Body of pancreas (tissue), 4 donors: ENCODE results near the gene SYNE3.

Experiments used
- CTCF ChIP-seq, 7 experiments: fragments of 450-650 bp in 4 of 7; fragments of 200-600 bp in 3 of 7; sonication (generic) in 3 of 7; IDR thresholded peaks; one replicate each; pipeline ENCODE4 v1.5.1; 2016 to 2019; ENCODE audit warnings: antibody characterized with exemption in 7 of 7
- POLR2A ChIP-seq, 3 donors: fragments of 450-650 bp; IDR thresholded peaks; one replicate each; pipeline ENCODE4 v1.6.1; 2016; ENCODE audit warnings: antibody characterized with exemption in 3 of 3, mild to moderate bottlenecking in 2 of 3

- TF ChIP-seq POLR2A (IDR thresholded peaks at IDR 0.05) (no peak), CTCF (IDR thresholded peaks at IDR 0.05) (no peak)
Measured at GRCh38 chr14:95482627-95483308, 33.7 kb downstream of the SYNE3 start.
